ENCODE results near the gene UIMC1.

Gene UIMC1

DNA sequence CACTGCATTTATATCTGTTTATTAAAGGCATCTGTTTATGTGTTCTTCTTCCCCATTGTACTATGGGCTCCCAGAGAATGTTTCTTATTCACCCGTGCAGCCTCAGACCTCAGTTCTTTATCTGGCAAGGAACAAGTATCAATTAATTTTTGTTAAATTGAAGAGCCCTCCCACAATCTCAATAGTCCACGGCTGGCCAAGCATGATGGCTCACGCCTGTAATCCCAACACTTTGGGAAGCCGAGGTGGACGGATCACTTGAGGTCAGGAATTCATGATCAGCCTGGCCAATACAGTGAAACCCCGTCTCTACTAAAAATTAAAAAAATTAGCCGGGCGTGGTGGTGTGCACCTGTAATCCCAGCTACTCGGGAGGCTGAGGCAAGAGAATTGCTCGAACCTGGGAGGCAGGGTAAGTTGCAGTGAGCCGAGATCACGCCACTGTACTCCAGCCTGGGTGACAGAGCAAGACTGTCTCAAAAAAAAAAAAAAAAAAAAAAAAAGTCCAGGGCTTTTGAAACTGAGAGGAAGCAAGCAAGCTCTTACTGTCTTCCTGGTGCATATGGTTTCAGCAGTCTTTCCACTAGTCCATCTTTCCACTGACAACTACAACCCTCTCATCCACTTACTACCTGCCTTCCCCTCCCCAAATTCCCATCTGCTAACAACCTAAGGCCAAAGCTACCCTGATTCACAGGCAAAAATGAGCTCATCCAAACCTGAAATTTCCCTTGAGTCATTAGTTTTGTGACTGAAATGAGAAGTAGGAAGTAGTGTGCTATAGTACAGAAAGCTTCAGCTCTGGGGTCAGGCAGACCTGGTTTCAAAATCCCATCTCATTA is 105.1 kb downstream of the UIMC1 start:
- H3K36me3 ChIP-seq (ENCODE audit: low read length): peaks cover 18% of the 10 kb centered on the region
- no peak overlapping the region for H2AFZ ChIP-seq (ENCODE audit: low read depth, low read length, severe bottlenecking)
- TF ChIP-seq, protein P1, sequence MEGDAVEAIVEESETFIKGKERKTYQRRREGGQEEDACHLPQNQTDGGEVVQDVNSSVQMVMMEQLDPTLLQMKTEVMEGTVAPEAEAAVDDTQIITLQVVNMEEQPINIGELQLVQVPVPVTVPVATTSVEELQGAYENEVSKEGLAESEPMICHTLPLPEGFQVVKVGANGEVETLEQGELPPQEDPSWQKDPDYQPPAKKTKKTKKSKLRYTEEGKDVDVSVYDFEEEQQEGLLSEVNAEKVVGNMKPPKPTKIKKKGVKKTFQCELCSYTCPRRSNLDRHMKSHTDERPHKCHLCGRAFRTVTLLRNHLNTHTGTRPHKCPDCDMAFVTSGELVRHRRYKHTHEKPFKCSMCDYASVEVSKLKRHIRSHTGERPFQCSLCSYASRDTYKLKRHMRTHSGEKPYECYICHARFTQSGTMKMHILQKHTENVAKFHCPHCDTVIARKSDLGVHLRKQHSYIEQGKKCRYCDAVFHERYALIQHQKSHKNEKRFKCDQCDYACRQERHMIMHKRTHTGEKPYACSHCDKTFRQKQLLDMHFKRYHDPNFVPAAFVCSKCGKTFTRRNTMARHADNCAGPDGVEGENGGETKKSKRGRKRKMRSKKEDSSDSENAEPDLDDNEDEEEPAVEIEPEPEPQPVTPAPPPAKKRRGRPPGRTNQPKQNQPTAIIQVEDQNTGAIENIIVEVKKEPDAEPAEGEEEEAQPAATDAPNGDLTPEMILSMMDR (IDR thresholded peaks at IDR 0.05; ENCODE audit: insufficient read depth, low read length, poor library complexity, severe bottlenecking): no peak
- TF ChIP-seq EZH2phosphoT487 (conservative IDR thresholded peaks at IDR 0.05; ENCODE audit: low read length): no peak
- no peak overlapping the region for H3K4me3 ChIP-seq (ENCODE audit: insufficient read depth, low read length, poor library complexity, severe bottlenecking)
- no peaks in the 10 kb centered on the region for H4K20me1 ChIP-seq (ENCODE audit: low read depth, low read length)
- H3F3A ChIP-seq (ENCODE audit: insufficient read depth): peaks cover 6% of the 10 kb centered on the region; the same call in 1 of the 2 replicates
- H3K9ac ChIP-seq (ENCODE audit: low read length): no peak overlapping the region
- H3K9me2 ChIP-seq (replicated peaks; ENCODE audit: insufficient read depth, low read length): no peaks in the 10 kb centered on the region
- H3K27me3 ChIP-seq (ENCODE audit: low read length): no peaks in the 10 kb centered on the region
- no peak overlapping the region for H3K4me2 ChIP-seq (ENCODE audit: low read depth, low read length, poor library complexity, severe bottlenecking)
- H3K79me2 ChIP-seq (ENCODE audit: insufficient read depth, low read length): no peaks in the 10 kb centered on the region
- no peaks in the 10 kb centered on the region for H3K9me3 ChIP-seq (ENCODE audit: insufficient read depth, low read length)
- no peak overlapping the region for H3K27ac ChIP-seq (ENCODE audit: low read depth, low read length)

DNA sequence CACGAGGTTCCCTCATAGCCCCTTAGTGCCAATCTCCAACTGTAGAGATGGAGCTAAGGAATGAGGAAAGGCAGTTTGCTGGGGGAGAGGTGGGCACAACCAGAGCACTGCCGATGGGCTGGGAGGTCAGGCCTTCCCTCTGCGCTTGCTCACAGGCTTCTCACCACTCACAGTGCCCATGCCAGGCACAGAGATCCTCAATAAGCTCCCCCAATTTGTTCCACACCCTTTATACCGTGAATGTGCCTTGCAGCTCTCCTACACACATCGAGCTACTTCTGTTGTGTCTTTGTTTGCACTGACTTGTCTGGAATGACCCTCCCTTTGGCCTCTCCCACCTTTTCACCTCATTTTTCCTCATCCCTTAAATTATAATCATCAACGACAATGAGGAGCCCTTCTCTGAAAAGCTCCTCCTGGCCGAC is 105.8 kb downstream of the UIMC1 start:
- no peak overlapping the region for H3K4me2 ChIP-seq (ENCODE audit: low read depth, low read length, poor library complexity, severe bottlenecking)
- no peak for TF ChIP-seq EZH2phosphoT487 (conservative IDR thresholded peaks at IDR 0.05; ENCODE audit: low read length)
- TF ChIP-seq, protein P1 (IDR thresholded peaks at IDR 0.05; ENCODE audit: insufficient read depth, low read length, poor library complexity, severe bottlenecking): no peak
- no peaks in the 10 kb centered on the region for H3K9me3 ChIP-seq (ENCODE audit: insufficient read depth, low read length)
- H3F3A ChIP-seq (ENCODE audit: insufficient read depth): peaks cover 6% of the 10 kb centered on the region; the same call in 1 of the 2 replicates
- no peaks in the 10 kb centered on the region for H3K9me2 ChIP-seq (replicated peaks; ENCODE audit: insufficient read depth, low read length)
- H3K4me3 ChIP-seq (ENCODE audit: insufficient read depth, low read length, poor library complexity, severe bottlenecking): no peak overlapping the region
- no peak overlapping the region for H3K9ac ChIP-seq (ENCODE audit: low read length)
- no peaks in the 10 kb centered on the region for H3K79me2 ChIP-seq (ENCODE audit: insufficient read depth, low read length)
- no peaks in the 10 kb centered on the region for H3K27me3 ChIP-seq (ENCODE audit: low read length)
- peaks cover 14% of the 10 kb centered on the region for H3K36me3 ChIP-seq (ENCODE audit: low read length)
- no peaks in the 10 kb centered on the region for H4K20me1 ChIP-seq (ENCODE audit: low read depth, low read length)
- no peak overlapping the region for H3K27ac ChIP-seq (ENCODE audit: low read depth, low read length)
- H2AFZ ChIP-seq (ENCODE audit: low read depth, low read length, severe bottlenecking): no peak overlapping the region

DNA sequence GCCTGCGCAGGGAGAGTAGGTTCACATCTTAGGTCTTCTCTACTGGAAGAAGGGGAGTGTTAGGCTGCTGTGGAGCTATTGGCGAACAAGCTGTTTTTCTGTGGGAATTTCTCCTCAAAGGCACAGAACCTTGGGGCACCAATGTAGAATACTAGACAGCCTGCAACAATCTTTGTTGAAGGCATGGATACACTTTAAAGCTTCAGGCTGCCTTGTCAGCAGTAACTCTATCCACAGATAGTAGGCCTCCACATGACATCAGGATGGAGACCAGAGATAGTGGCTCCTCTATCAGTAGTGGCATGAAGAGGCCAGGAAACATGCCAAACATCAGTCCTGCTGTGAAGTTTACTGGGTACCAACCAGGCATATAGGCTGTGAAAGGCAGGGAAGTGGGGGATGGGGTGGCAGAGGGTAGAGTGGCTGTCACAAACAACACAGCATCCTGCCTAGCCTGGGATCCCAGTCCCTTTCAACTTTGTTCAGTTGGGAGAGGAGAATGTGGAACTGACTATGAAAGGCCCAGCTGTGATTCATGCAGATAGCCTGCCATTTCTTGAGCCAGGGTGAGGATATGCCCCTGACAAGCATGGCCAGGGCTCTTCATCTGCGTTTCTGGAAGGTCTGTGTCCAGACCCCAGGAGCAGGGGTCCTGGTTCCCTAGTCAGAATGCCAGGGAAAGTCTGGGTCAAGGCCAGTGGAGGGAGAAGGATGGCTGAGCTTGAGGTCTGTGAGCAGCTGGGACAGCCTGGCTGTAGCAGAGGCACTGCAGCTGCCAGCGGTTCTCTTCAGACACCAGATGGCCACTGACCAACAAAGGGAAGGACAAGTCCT is 106.4 kb downstream of the UIMC1 start:
- H3K79me2 ChIP-seq (ENCODE audit: insufficient read depth, low read length): no peaks in the 10 kb centered on the region
- H3K4me2 ChIP-seq (ENCODE audit: low read depth, low read length, poor library complexity, severe bottlenecking): no peak overlapping the region

More for the DNA sequence above, 106.4 kb downstream of the UIMC1 start:
- no peaks in the 10 kb centered on the region for H3K9me2 ChIP-seq (replicated peaks; ENCODE audit: insufficient read depth, low read length)
- no peak overlapping the region for H3K9ac ChIP-seq (ENCODE audit: low read length)
- peaks cover 6% of the 10 kb centered on the region; the same call in 1 of the 2 replicates for H3F3A ChIP-seq (ENCODE audit: insufficient read depth)
- no peaks in the 10 kb centered on the region for H4K20me1 ChIP-seq (ENCODE audit: low read depth, low read length)
- H2AFZ ChIP-seq (ENCODE audit: low read depth, low read length, severe bottlenecking): no peak overlapping the region
- H3K36me3 ChIP-seq (ENCODE audit: low read length): peaks cover 8% of the 10 kb centered on the region
- no peak overlapping the region for H3K27ac ChIP-seq (ENCODE audit: low read depth, low read length)
- TF ChIP-seq, protein P1 (IDR thresholded peaks at IDR 0.05; ENCODE audit: insufficient read depth, low read length, poor library complexity, severe bottlenecking): no peak
- TF ChIP-seq EZH2phosphoT487 (conservative IDR thresholded peaks at IDR 0.05; ENCODE audit: low read length): no peak
- H3K4me3 ChIP-seq (ENCODE audit: insufficient read depth, low read length, poor library complexity, severe bottlenecking): no peak overlapping the region
- no peaks in the 10 kb centered on the region for H3K9me3 ChIP-seq (ENCODE audit: insufficient read depth, low read length)
- H3K27me3 ChIP-seq (ENCODE audit: low read length): no peaks in the 10 kb centered on the region

Data from SU-DHL-6 (cell line).